GM13976 (cell line): Measurements from ENCODE around the gene SLC44A2.
A peak's percentile ranks its signal among the peaks of the same experiment; 100 is the strongest.

Source experiments
- DNase-seq: peaks from one replicate; pipeline ENCODE4 v3.0.0; 2012; ENCODE audit warnings: low spot score
- CTCF ChIP-seq: IDR thresholded peaks from 2 replicates; pipeline ENCODE4 v1.5.1; 2012; ENCODE audit warnings: borderline replicate concordance, mild to moderate bottlenecking; ENCODE audit not compliant: insufficient read depth; ENCODE audit errors: extremely low read depth, missing control alignments, control extremely low read depth
- in situ Hi-C: fragments of 300-500 bp; cut with MboI; formaldehyde crosslinking; loops from one replicate; pipeline ENCODE4 v1.12.0; 2022; ENCODE audit warnings: low sequenced_read_pairs, mixed read lengths, inconsistent platforms; ENCODE audit not compliant: unreplicated experiment

The SLC44A2 gene

GRCh38 chr19:10644260-10645007 lies 19.1 kb downstream of the SLC44A2 start:
- in situ Hi-C loops: loop anchor here (5.0 kb wide), 1 partner anchor 62 kb away; no protein-coding TSS in a partner anchor

GRCh38 chr19:10646456-10647159 lies 21.3 kb downstream of the SLC44A2 start:
- in situ Hi-C loops: no loop called here
- DNase-seq: no peak
- no peak for TF ChIP-seq CTCF

More at GRCh38 chr19:10644260-10645007, 19.1 kb downstream of the SLC44A2 start:
- peak; percentile 91 for TF ChIP-seq CTCF
- peak; percentile 91 for DNase-seq

- TF ChIP-seq CTCF: no peak
- peak; percentile 17 for DNase-seq
- in situ Hi-C loops: no loop called here
These were observed 23.0 kb downstream of the SLC44A2 start for GRCh38 chr19:10648360-10648759.

- no peak for TF ChIP-seq CTCF
- no peak for DNase-seq
- in situ Hi-C loops: no loop called here
These were observed 26.5 kb downstream of the SLC44A2 start for GRCh38 chr19:10651851-10652250.

GRCh38 chr19:10653482-10653731 lies 28.1 kb downstream of the SLC44A2 start:
- in situ Hi-C loops: no loop called here
- no peak for TF ChIP-seq CTCF
- no peak for DNase-seq

- TF ChIP-seq CTCF: no peak
- peak; percentile 98 for DNase-seq
- in situ Hi-C loops: no loop called here
These were observed 28.6 kb downstream of the SLC44A2 start, which contains the start of gene ILF3 for GRCh38 chr19:10653732-10654609. TSS of gene ILF3 (plus strand) at chr19:10654346. CDS start at chr19:10670606, 16,260 bp downstream.
